WTC11 (cell line): ENCODE data around the gene USP37.

ENCODE experiments used
- CREB1 ChIP-seq: sonication (generic); formaldehyde crosslinking; IDR thresholded peaks from 2 replicates; pipeline ENCODE4 v1.8.0; 2023; ENCODE audit warnings: mild to moderate bottlenecking, missing genetic modification reagents
- ESRRA ChIP-seq: sonication (generic); formaldehyde crosslinking; IDR thresholded peaks from 2 replicates; pipeline ENCODE4 v1.8.1; 2022; ENCODE audit warnings: mild to moderate bottlenecking, missing genetic modification reagents, borderline replicate concordance
- IRF2 ChIP-seq: sonication (generic); formaldehyde crosslinking; IDR thresholded peaks from 2 replicates; pipeline ENCODE4 v1.8.0; 2022; ENCODE audit warnings: low read depth, missing genetic modification reagents, borderline replicate concordance
- JUN ChIP-seq: sonication (generic); formaldehyde crosslinking; IDR thresholded peaks from 2 replicates; pipeline ENCODE4 v1.8.0; 2023; ENCODE audit warnings: mild to moderate bottlenecking, missing genetic modification reagents
- NFE2L1 ChIP-seq: sonication (generic); formaldehyde crosslinking; IDR thresholded peaks from 2 replicates; pipeline ENCODE4 v1.8.1; 2023; ENCODE audit warnings: missing genetic modification reagents
- ZNF121 ChIP-seq: sonication (generic); formaldehyde crosslinking; IDR thresholded peaks from 2 replicates; pipeline ENCODE4 v1.8.0; 2023; ENCODE audit warnings: missing genetic modification reagents
- ZNF232 ChIP-seq: sonication (generic); formaldehyde crosslinking; IDR thresholded peaks from 2 replicates; pipeline ENCODE4 v1.8.0; 2022; ENCODE audit warnings: mild to moderate bottlenecking, missing genetic modification reagents
- ZNF317 ChIP-seq: sonication (generic); formaldehyde crosslinking; IDR thresholded peaks from 2 replicates; pipeline ENCODE4 v1.8.1; 2023; ENCODE audit warnings: low read depth, mild to moderate bottlenecking, moderate library complexity, missing genetic modification reagents, borderline replicate concordance
- TF ChIP-seq, protein P1 (sequence below): sonication (generic); formaldehyde crosslinking; IDR thresholded peaks from 2 replicates; pipeline ENCODE4 v1.8.0; 2022; ENCODE audit warnings: mild to moderate bottlenecking, missing genetic modification reagents
- TF ChIP-seq, protein P2 (sequence below): fragments of 200-600 bp; IDR thresholded peaks from 2 replicates; pipeline ENCODE4 v1.8.0; 2022; ENCODE audit warnings: antibody characterized with exemption
- TF ChIP-seq, protein P3 (sequence below): sonication (generic); formaldehyde crosslinking; IDR thresholded peaks from 2 replicates; pipeline ENCODE4 v1.8.1; 2022; ENCODE audit warnings: low read depth, mild to moderate bottlenecking, moderate library complexity, missing genetic modification reagents, borderline replicate concordance
- TF ChIP-seq, protein P4 (sequence below): sonication (generic); formaldehyde crosslinking; IDR thresholded peaks from 2 replicates; pipeline ENCODE4 v1.8.0; 2022; ENCODE audit warnings: mild to moderate bottlenecking, missing genetic modification reagents

DNA sequence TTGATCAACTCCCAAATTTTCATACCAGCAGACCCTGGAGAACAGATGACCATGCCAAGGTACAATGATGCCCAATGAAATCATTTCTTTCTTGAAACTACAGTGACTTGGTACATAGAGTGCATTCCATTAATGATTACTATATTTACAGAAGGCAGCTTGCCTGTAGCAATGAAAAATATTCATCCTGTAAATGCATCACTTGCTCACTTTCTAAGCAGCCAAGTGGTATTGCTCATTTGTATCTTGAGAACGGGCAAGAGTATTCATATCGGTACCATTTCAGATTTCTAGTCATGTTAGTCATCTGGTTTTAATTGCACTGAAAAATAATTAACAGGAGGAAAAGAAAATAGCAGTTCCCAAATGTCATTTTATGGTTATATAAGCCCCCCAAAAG is 89.6 kb downstream of the USP37 start:
- no peak for TF ChIP-seq IRF2 (CRISPR knock-in tag)
- no peak for TF ChIP-seq ZNF121 (CRISPR knock-in tag)
- no peak for TF ChIP-seq ZNF317 (CRISPR knock-in tag)
- TF ChIP-seq, protein P1, sequence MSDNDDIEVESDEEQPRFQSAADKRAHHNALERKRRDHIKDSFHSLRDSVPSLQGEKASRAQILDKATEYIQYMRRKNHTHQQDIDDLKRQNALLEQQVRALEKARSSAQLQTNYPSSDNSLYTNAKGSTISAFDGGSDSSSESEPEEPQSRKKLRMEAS (CRISPR knock-in tag) = no peak
- TF ChIP-seq, protein P2, sequence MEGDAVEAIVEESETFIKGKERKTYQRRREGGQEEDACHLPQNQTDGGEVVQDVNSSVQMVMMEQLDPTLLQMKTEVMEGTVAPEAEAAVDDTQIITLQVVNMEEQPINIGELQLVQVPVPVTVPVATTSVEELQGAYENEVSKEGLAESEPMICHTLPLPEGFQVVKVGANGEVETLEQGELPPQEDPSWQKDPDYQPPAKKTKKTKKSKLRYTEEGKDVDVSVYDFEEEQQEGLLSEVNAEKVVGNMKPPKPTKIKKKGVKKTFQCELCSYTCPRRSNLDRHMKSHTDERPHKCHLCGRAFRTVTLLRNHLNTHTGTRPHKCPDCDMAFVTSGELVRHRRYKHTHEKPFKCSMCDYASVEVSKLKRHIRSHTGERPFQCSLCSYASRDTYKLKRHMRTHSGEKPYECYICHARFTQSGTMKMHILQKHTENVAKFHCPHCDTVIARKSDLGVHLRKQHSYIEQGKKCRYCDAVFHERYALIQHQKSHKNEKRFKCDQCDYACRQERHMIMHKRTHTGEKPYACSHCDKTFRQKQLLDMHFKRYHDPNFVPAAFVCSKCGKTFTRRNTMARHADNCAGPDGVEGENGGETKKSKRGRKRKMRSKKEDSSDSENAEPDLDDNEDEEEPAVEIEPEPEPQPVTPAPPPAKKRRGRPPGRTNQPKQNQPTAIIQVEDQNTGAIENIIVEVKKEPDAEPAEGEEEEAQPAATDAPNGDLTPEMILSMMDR = no peak
- no peak for TF ChIP-seq NFE2L1 (CRISPR knock-in tag)
- TF ChIP-seq ZNF232 = no peak
- TF ChIP-seq, protein P3, sequence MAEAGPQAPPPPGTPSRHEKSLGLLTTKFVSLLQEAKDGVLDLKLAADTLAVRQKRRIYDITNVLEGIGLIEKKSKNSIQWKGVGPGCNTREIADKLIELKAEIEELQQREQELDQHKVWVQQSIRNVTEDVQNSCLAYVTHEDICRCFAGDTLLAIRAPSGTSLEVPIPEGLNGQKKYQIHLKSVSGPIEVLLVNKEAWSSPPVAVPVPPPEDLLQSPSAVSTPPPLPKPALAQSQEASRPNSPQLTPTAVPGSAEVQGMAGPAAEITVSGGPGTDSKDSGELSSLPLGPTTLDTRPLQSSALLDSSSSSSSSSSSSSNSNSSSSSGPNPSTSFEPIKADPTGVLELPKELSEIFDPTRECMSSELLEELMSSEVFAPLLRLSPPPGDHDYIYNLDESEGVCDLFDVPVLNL (CRISPR knock-in tag) = no peak
- no peak for TF ChIP-seq JUN (CRISPR knock-in tag)
- no peak for TF ChIP-seq CREB1 (CRISPR knock-in tag)
- TF ChIP-seq, protein P4, sequence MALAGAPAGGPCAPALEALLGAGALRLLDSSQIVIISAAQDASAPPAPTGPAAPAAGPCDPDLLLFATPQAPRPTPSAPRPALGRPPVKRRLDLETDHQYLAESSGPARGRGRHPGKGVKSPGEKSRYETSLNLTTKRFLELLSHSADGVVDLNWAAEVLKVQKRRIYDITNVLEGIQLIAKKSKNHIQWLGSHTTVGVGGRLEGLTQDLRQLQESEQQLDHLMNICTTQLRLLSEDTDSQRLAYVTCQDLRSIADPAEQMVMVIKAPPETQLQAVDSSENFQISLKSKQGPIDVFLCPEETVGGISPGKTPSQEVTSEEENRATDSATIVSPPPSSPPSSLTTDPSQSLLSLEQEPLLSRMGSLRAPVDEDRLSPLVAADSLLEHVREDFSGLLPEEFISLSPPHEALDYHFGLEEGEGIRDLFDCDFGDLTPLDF (CRISPR knock-in tag) = no peak
- TF ChIP-seq ESRRA (CRISPR knock-in tag) = no peak
